Measurements from ENCODE around the gene FOXB2. TPM values are rescaled to one million over a fixed set of nuclear protein-coding genes. Genes with fewer than 3 reads are reported as not detected.

The FOXB2 gene
- total RNA-seq (2014; rRNA removed; shearing (Covaris generic)) = not detected in 2 replicates

DNA sequence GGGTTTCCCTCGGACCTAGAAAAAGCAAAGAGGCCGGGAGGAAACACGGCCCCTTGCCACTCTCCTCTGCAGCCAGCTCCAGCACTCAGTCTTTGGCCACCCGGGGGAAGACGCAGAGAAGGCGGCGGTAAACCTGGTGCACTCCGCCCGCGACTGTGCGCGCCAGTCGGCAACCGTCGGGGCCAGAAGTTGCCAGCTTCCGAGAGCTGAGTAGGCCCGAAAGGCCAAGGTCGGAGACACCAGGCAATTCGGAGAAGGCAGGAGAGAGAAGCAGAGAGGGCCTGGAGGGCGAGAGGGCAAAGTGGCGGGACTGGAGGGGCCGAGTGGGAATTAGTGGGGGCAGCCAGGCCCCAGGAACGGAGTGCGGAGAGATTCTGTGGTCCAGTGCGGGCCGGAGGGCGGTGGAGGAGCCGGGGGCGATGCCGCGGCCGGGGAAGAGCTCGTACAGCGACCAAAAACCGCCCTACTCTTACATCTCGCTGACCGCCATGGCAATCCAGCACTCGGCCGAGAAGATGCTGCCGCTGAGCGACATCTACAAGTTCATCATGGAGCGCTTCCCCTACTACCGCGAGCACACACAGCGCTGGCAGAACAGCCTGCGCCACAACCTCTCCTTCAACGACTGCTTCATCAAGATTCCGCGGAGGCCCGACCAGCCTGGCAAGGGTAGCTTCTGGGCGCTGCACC is at the start of gene FOXB2:
Gene FOXB2 (plus strand): TSS at position 420 of the 690 bp plus-strand sequence. CDS start 0 bp downstream, at position 420.

Small RNAs within 50 kb of the gene (small RNA-seq; reads per million reads assigned to genes)
- gene ATP5MFP3 = not detected

Other genes with a start within 250 kb of the FOXB2 start
- 0.16 and 0.38 TPM in 2 replicates for gene PRUNE2, start 113.5 kb upstream of the FOXB2 start, total RNA-seq (2014; rRNA removed; shearing (Covaris generic))
- gene VPS13A, start 157.9 kb downstream of the FOXB2 start, total RNA-seq (2014; rRNA removed; shearing (Covaris generic)) = 14.4 and 16.0 TPM in 2 replicates